Mesenchymal stem cell (in vitro differentiated cells and primary cell): ENCODE measurements around the gene IL24.

Experiments
- DNase-seq: peaks from one replicate; pipeline ENCODE4 v3.0.0-alpha.2; 2013
- H2AFZ ChIP-seq: one replicate; pipeline ENCODE4 v1.6.1; 2013; ENCODE audit warnings: low read depth, mild to moderate bottlenecking, control low read depth, inconsistent platforms, low read length, moderate library complexity
- H2AK5ac ChIP-seq: 2 replicates; pipeline ENCODE4 v1.6.1; 2013; ENCODE audit warnings: low read length, moderate library complexity, mild to moderate bottlenecking, inconsistent platforms; ENCODE audit not compliant: severe bottlenecking
- H2BK120ac ChIP-seq: one replicate; pipeline ENCODE4 v1.6.1; 2013; ENCODE audit warnings: low read depth, mild to moderate bottlenecking, inconsistent platforms, low read length, moderate library complexity
- H2BK12ac ChIP-seq, 2 experiments: one replicate each; pipeline ENCODE4 v1.6.1; 2013; ENCODE audit warnings: inconsistent platforms in 2 of 2, low read length in 2 of 2, mild to moderate bottlenecking in 2 of 2, moderate library complexity in 2 of 2, control low read depth in 1 of 2
- H2BK15ac ChIP-seq: one replicate; pipeline ENCODE4 v1.6.1; 2013; ENCODE audit warnings: mild to moderate bottlenecking, low read depth, inconsistent platforms; ENCODE audit not compliant: poor library complexity, severe bottlenecking
- H2BK5ac ChIP-seq: 2 replicates; pipeline ENCODE4 v1.6.1; 2013; ENCODE audit warnings: low read depth, mild to moderate bottlenecking, low read length, control low read depth, inconsistent platforms; ENCODE audit not compliant: poor library complexity, severe bottlenecking
- H3K14ac ChIP-seq, 2 experiments: one replicate each; pipeline ENCODE4 v1.6.1; 2013; ENCODE audit warnings: inconsistent platforms in 2 of 2, low read length in 2 of 2, control low read depth in 1 of 2, mild to moderate bottlenecking in 1 of 2, moderate library complexity in 1 of 2
- H3K18ac ChIP-seq, 2 experiments: one replicate each; pipeline ENCODE4 v1.6.1; 2013; ENCODE audit warnings: inconsistent platforms in 2 of 2, low read length in 2 of 2, control low read depth in 1 of 2, low read depth in 1 of 2, mild to moderate bottlenecking in 1 of 2
- H3K23ac ChIP-seq, 2 experiments: one replicate each; pipeline ENCODE4 v1.6.1; 2013; ENCODE audit warnings: inconsistent platforms in 2 of 2, low read length in 2 of 2, mild to moderate bottlenecking in 2 of 2, moderate library complexity in 2 of 2, control low read depth in 1 of 2
- H3K27ac ChIP-seq: 2 replicates; pipeline ENCODE4 v1.5.1; 2013; ENCODE audit warnings: mild to moderate bottlenecking, moderate library complexity, low read length, control low read depth, inconsistent platforms; ENCODE audit not compliant: poor library complexity, severe bottlenecking
- H3K27me3 ChIP-seq, 2 experiments: 2 replicates each; pipeline versions ENCODE4 v1.6.1 to v1.7.0; 2013; ENCODE audit warnings: low read length in 2 of 2, mild to moderate bottlenecking in 2 of 2, moderate library complexity in 2 of 2, control low read depth in 1 of 2, inconsistent platforms in 1 of 2; ENCODE audit not compliant: control insufficient read depth in 1 of 2, insufficient read depth in 1 of 2
- H3K36me3 ChIP-seq, 2 experiments: 2 replicates each; pipeline versions ENCODE4 v1.6.1 to v1.7.0; 2013; ENCODE audit warnings: low read length in 2 of 2, control low read depth in 1 of 2, inconsistent platforms in 1 of 2, low read depth in 1 of 2, mild to moderate bottlenecking in 1 of 2; ENCODE audit not compliant: insufficient read depth in 2 of 2, control insufficient read depth in 1 of 2
- H3K4ac ChIP-seq, 2 experiments: one replicate each; pipeline ENCODE4 v1.6.1; 2013; ENCODE audit warnings: inconsistent platforms in 2 of 2, low read length in 2 of 2, mild to moderate bottlenecking in 2 of 2, moderate library complexity in 2 of 2, control low read depth in 1 of 2, low read depth in 1 of 2
- H3K4me1 ChIP-seq: 2 replicates; pipeline ENCODE4 v1.6.1; 2013; ENCODE audit warnings: low read depth, low read length, control low read depth; ENCODE audit not compliant: control insufficient read depth, insufficient read depth
- H3K4me2 ChIP-seq: 2 replicates; pipeline ENCODE4 v1.6.1; 2013; ENCODE audit warnings: low read length, mild to moderate bottlenecking, inconsistent platforms; ENCODE audit not compliant: poor library complexity, severe bottlenecking
- H3K4me3 ChIP-seq, 2 experiments: 2 replicates each; pipeline versions ENCODE4 v1.5.1 to v1.7.0; 2013; ENCODE audit warnings: low read length in 2 of 2, mild to moderate bottlenecking in 2 of 2, control low read depth in 1 of 2, low read depth in 1 of 2; ENCODE audit not compliant: insufficient read depth in 1 of 2
- H3K79me1 ChIP-seq: replicated peaks from 2 replicates; pipeline ENCODE4 v1.6.1; 2013; ENCODE audit warnings: mild to moderate bottlenecking, control low read depth, low read length, inconsistent platforms; ENCODE audit not compliant: poor library complexity, severe bottlenecking
- H3K9ac ChIP-seq: 2 replicates; pipeline ENCODE4 v1.7.0; 2013; ENCODE audit warnings: mild to moderate bottlenecking, low read length, moderate library complexity
- H3K9me3 ChIP-seq: 2 replicates; pipeline ENCODE4 v1.7.0; 2013; ENCODE audit warnings: mild to moderate bottlenecking, low read length; ENCODE audit not compliant: control insufficient read depth
- H4K8ac ChIP-seq: one replicate; pipeline ENCODE4 v1.6.1; 2013; ENCODE audit warnings: inconsistent platforms, mild to moderate bottlenecking, low read length, moderate library complexity
- H4K91ac ChIP-seq: one replicate; pipeline ENCODE4 v1.6.1; 2013; ENCODE audit warnings: mild to moderate bottlenecking, low read length, inconsistent platforms
- WGBS: methylation state at CpG from one replicate; pipeline ENCODE4 v1.1.7; 2013; ENCODE audit warnings: mixed read lengths; 5-methylcytosine and 5-hydroxymethylcytosine counted together

The IL24 gene

DNA sequence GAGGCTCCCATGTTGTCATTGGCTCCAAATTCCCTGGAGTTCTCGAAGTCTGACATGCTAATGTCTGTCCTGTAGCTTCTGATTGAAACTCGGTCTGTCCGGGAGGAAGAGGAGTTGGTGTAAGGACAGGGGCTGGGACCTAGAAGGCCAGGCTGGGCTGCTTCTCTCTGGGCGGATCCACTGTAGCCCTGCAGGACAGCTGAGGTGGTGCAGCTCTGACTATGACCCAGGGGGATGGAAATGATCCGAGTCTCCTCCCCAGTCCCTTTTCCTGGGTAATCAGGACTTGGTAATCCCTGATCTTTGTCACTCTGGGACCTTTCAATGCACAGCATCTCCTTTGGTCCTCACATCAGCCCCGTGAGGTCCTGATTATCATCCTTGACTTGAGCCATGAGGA is 34.5 kb downstream of the IL24 start:
- no peak overlapping the region for H3K23ac ChIP-seq
- no peak overlapping the region for H3K9ac ChIP-seq
- no peaks in the 10 kb centered on the region for H3K4me1 ChIP-seq
- no peak overlapping the region for H4K91ac ChIP-seq
- no peak overlapping the region for H2AFZ ChIP-seq
- no peak overlapping the region for H3K18ac ChIP-seq
- no peak overlapping the region for H2BK5ac ChIP-seq
- no peak overlapping the region for H2BK120ac ChIP-seq
- no peak for DNase-seq
- H3K9me3 ChIP-seq: no peaks in the 10 kb centered on the region
- no peak overlapping the region for H3K14ac ChIP-seq
- H2BK12ac ChIP-seq: no peak overlapping the region
- H3K36me3 ChIP-seq: no peaks in the 10 kb centered on the region
- no peak overlapping the region for H2AK5ac ChIP-seq
- no peak overlapping the region for H3K27ac ChIP-seq
- 78% methylated on average over 6 of the region's 6 CpGs for WGBS
- no peak overlapping the region for H3K4me3 ChIP-seq
- H4K8ac ChIP-seq: no peak overlapping the region
- H2BK15ac ChIP-seq: no peak overlapping the region
- peaks cover 0 to 33% of the 10 kb centered on the region in 2 experiments for H3K27me3 ChIP-seq
- H3K79me1 ChIP-seq: no peaks in the 10 kb centered on the region
- no peak overlapping the region for H3K4me2 ChIP-seq
- no peak overlapping the region for H3K4ac ChIP-seq

GRCh38 chr1:206932177-206932576 is 34.9 kb downstream of the IL24 start:
- Histone ChIP-seq H2BK5ac (no peak overlapping the region), H3K14ac (no peak overlapping the region), H3K27me3 (peaks cover 0 to 38% of the 10 kb centered on the region in 2 experiments), H3K23ac (no peak overlapping the region), H4K91ac (no peak overlapping the region), H3K4me1 (no peaks in the 10 kb centered on the region), H3K9ac (no peak overlapping the region), H3K18ac (no peak overlapping the region), H2BK12ac (no peak overlapping the region), H2BK120ac (no peak overlapping the region), H3K4ac (no peak overlapping the region), H3K36me3 (no peaks in the 10 kb centered on the region), H3K79me1 (no peaks in the 10 kb centered on the region), H3K9me3 (no peaks in the 10 kb centered on the region), H4K8ac (no peak overlapping the region), H3K27ac (no peak overlapping the region), H3K4me2 (no peak overlapping the region), H2AFZ (no peak overlapping the region), H2BK15ac (no peak overlapping the region), H2AK5ac (no peak overlapping the region), H3K4me3 (no peak overlapping the region)
- no peak for DNase-seq
- WGBS: 92% methylated on average over 8 of the region's 8 CpGs

- Histone ChIP-seq H3K18ac (no peak overlapping the region), H3K27ac (no peak overlapping the region), H4K91ac (no peak overlapping the region), H3K4ac (no peak overlapping the region), H4K8ac (no peak overlapping the region), H3K27me3 (peaks cover 0 to 43% of the 10 kb centered on the region in 2 experiments), H3K9me3 (no peaks in the 10 kb centered on the region), H3K4me3 (no peak overlapping the region), H3K4me1 (no peaks in the 10 kb centered on the region), H2AK5ac (no peak overlapping the region), H2BK12ac (no peak overlapping the region), H3K79me1 (no peaks in the 10 kb centered on the region), H2BK120ac (no peak overlapping the region), H2BK15ac (no peak overlapping the region), H3K14ac (no peak overlapping the region), H2AFZ (no peak overlapping the region), H3K36me3 (no peaks in the 10 kb centered on the region), H2BK5ac (no peak overlapping the region), H3K23ac (no peak overlapping the region), H3K9ac (no peak overlapping the region), H3K4me2 (no peak overlapping the region)
- no peak for DNase-seq
- 53% methylated on average over 5 of the region's 8 CpGs for WGBS
These were observed 36.2 kb downstream of the IL24 start for GRCh38 chr1:206933333-206933945.

- 61% methylated on average over 17 of the region's 19 CpGs for WGBS
- Histone ChIP-seq H3K18ac (no peak overlapping the region), H3K9ac (no peak overlapping the region), H3K36me3 (no peaks in the 10 kb centered on the region), H2BK12ac (no peak overlapping the region), H3K79me1 (no peaks in the 10 kb centered on the region), H2BK5ac (no peak overlapping the region), H2BK15ac (no peak overlapping the region), H3K4ac (no peak overlapping the region), H3K4me1 (no peaks in the 10 kb centered on the region), H3K4me3 (peak overlapping the region in 1 of 2 experiments; percentile 17), H3K27me3 (peaks cover 0 to 38% of the 10 kb centered on the region in 2 experiments), H4K91ac (no peak overlapping the region), H3K23ac (no peak overlapping the region), H3K27ac (no peak overlapping the region), H2BK120ac (no peak overlapping the region), H3K14ac (no peak overlapping the region), H2AK5ac (no peak overlapping the region), H4K8ac (no peak overlapping the region), H3K4me2 (no peak overlapping the region), H2AFZ (no peak overlapping the region), H3K9me3 (no peaks in the 10 kb centered on the region)
- peak; percentile 49 for DNase-seq
These were observed 38.3 kb downstream of the IL24 start for GRCh38 chr1:206935491-206936067.
